Endothelial cell of umbilical vein (primary cell): Measurements from ENCODE around the gene UBE3B.

ENCODE experiments used
- CTCF ChIP-seq, 2 donors: IDR thresholded peaks; 1 replicate in 1 of 2; 2 replicates in 1 of 2; pipeline ENCODE4 v1.5.1; 2011; ENCODE audit warnings: low read length in 2 of 2, mild to moderate bottlenecking in 2 of 2, moderate library complexity in 2 of 2, control low read depth in 1 of 2, inconsistent platforms in 1 of 2, low read depth in 1 of 2; ENCODE audit not compliant: insufficient read depth in 1 of 2; ENCODE audit errors: extremely low read depth in 1 of 2
- EZH2 ChIP-seq: IDR thresholded peaks from 2 replicates; pipeline ENCODE4 v1.6.1; 2012; ENCODE audit warnings: borderline replicate concordance, low read depth, mild to moderate bottlenecking, moderate library complexity, low read length, inconsistent platforms; ENCODE audit not compliant: severe bottlenecking
- FOS ChIP-seq: IDR thresholded peaks from 2 replicates; pipeline ENCODE4 v1.6.1; 2011; ENCODE audit warnings: mild to moderate bottlenecking, low read length, moderate library complexity, borderline replicate concordance; ENCODE audit not compliant: insufficient read depth
- MYC ChIP-seq: IDR thresholded peaks from one replicate; pipeline ENCODE4 v1.6.1; 2011; ENCODE audit warnings: mild to moderate bottlenecking, low read depth, low read length
- POLR2A ChIP-seq: IDR thresholded peaks from 2 replicates; pipeline ENCODE4 v1.6.1; 2012; ENCODE audit warnings: low read depth, mild to moderate bottlenecking, control low read depth, low read length
- POLR2AphosphoS5 ChIP-seq: IDR thresholded peaks from 2 replicates; pipeline ENCODE4 v1.6.1; 2012; ENCODE audit warnings: low read depth, mild to moderate bottlenecking, control low read depth, low read length, moderate library complexity; ENCODE audit not compliant: insufficient read depth

GRCh38 chr12:109534456-109534855, 57.0 kb downstream of the UBE3B start:
- TF ChIP-seq CTCF (IDR thresholded peaks at IDR 0.05; ENCODE audit: extremely low read depth in 1 of 2, insufficient read depth in 1 of 2, low read depth in 1 of 2, low read length in 2 of 2) (no peak), EZH2 (no peak), POLR2AphosphoS5 (no peak), POLR2A (no peak), FOS (no peak), MYC (no peak)
